Natural killer cell (primary cell): ENCODE measurements around the gene DOK1. TPM values are rescaled to one million over a fixed set of nuclear protein-coding genes. Genes with fewer than 3 reads are reported as not detected.

Source experiments
- ATAC-seq, 3 donors: fragments of 150-1000 bp in 2 of 3; fragments of 200-7000 bp in 1 of 3; cut with Tn5 transposase; 1 replicate in 1 of 3; 2 replicates in 2 of 3; pipeline ENCODE4 v1.10.0; 2021; ENCODE audit warnings: mild to moderate bottlenecking in 2 of 3, moderate library complexity in 2 of 3
- DNase-seq, 2 donors: peaks; one replicate each; pipeline versions ENCODE4 v3.0.0 to v3.0.0-alpha.2; 2013 to 2021; ENCODE audit warnings: mixed read lengths in 1 of 2
- H3K27ac ChIP-seq: one replicate; pipeline ENCODE4 v1.5.1; 2013; ENCODE audit warnings: mild to moderate bottlenecking, low read length
- H3K27me3 ChIP-seq: one replicate; pipeline ENCODE4 v1.6.1; 2013; ENCODE audit warnings: low read length; ENCODE audit not compliant: control insufficient read depth, insufficient read depth
- H3K36me3 ChIP-seq: one replicate; pipeline ENCODE4 v1.6.1; 2013; ENCODE audit warnings: low read length; ENCODE audit not compliant: control insufficient read depth, insufficient read depth
- H3K4me1 ChIP-seq: one replicate; pipeline ENCODE4 v1.6.1; 2013; ENCODE audit warnings: low read length; ENCODE audit not compliant: control insufficient read depth, insufficient read depth
- H3K4me3 ChIP-seq: one replicate; pipeline ENCODE4 v1.5.1; 2013; ENCODE audit warnings: low read length
- H3K9me3 ChIP-seq: one replicate; pipeline ENCODE4 v1.6.1; 2013; ENCODE audit warnings: low read length; ENCODE audit not compliant: control insufficient read depth, insufficient read depth
- H3K27ac Mint-ChIP-seq, 2 donors: one replicate each; pipeline ENCODE4 v1.8.0; 2022; ENCODE audit warnings: mild to moderate bottlenecking in 2 of 2, mixed read lengths in 2 of 2, moderate library complexity in 1 of 2
- H3K27me3 Mint-ChIP-seq, 2 donors: one replicate each; pipeline ENCODE4 v1.8.0; 2022; ENCODE audit warnings: low read depth in 2 of 2, mixed read lengths in 2 of 2
- H3K36me3 Mint-ChIP-seq: one replicate; pipeline ENCODE4 v1.8.0; 2022; ENCODE audit warnings: mixed read lengths
- H3K4me1 Mint-ChIP-seq, 2 donors: one replicate each; pipeline ENCODE4 v1.8.0; 2022; ENCODE audit warnings: mixed read lengths in 2 of 2
- H3K4me3 Mint-ChIP-seq: one replicate; pipeline ENCODE4 v1.8.0; 2022; ENCODE audit warnings: mild to moderate bottlenecking, moderate library complexity, mixed read lengths
- H3K9me3 Mint-ChIP-seq, 2 donors: one replicate each; pipeline ENCODE4 v1.8.0; 2022; ENCODE audit warnings: mixed read lengths in 2 of 2
- CTCF ChIP-seq: fragments of 200-600 bp; IDR thresholded peaks from one replicate; pipeline ENCODE4 v1.8.0; 2022; ENCODE audit warnings: antibody characterized with exemption
- WGBS: methylation state at CpG from one replicate; pipeline ENCODE4 v1.1.7; 2013; ENCODE audit warnings: missing lambda C conversion rate; ENCODE audit not compliant: insufficient coverage; 5-methylcytosine and 5-hydroxymethylcytosine counted together
- intact Hi-C: fragments of 100-400 bp; cut with micrococcal nuclease; formaldehyde crosslinking; loops from one replicate; pipeline ENCODE4 v1.14.2; 2022
- total RNA-seq, 4 donors: library from RNA; stranded (reverse); fragments of 120-200 nt in 1 of 4; gene quantifications; one replicate each; pipeline versions ENCODE4 v1.2.3 to v1.2.4, GENCODE V29; 2013 to 2022

Gene DOK1
- total RNA-seq, 3 donors from 2014 or later (not counting 1 experiment from before 2014, with no cell fraction given): 17.4 to 24.9 (median 23.9) TPM

- H3K27me3 ChIP-seq: peaks cover 6% of the 10 kb centered on the region
- H3K27ac ChIP-seq: no peak overlapping the region
- ATAC-seq: no peak
- Mint-ChIP-seq H3K27ac (no peak overlapping the region), H3K36me3 (no peaks in the 10 kb centered on the region), H3K27me3 (peaks cover 32 to 47% of the 10 kb centered on the region in 2 donors), H3K9me3 (no peaks in the 10 kb centered on the region), H3K4me1 (no peaks in the 10 kb centered on the region), H3K4me3 (no peak overlapping the region)
- TF ChIP-seq CTCF: no peak
- H3K4me1 ChIP-seq: no peaks in the 10 kb centered on the region
- DNase-seq: no peak
- no peak overlapping the region for H3K4me3 ChIP-seq
- 91% methylated on average over 4 of the region's 4 CpGs for WGBS
- intact Hi-C loops: no loop called here
- no peaks in the 10 kb centered on the region for H3K36me3 ChIP-seq
- no peaks in the 10 kb centered on the region for H3K9me3 ChIP-seq
These were observed 39.6 kb downstream of the DOK1 start for GRCh38 chr2:74593826-74594772.

GRCh38 chr2:74596584-74596983 is 42.1 kb downstream of the DOK1 start:
- Mint-ChIP-seq H3K4me1 (no peaks in the 10 kb centered on the region), H3K9me3 (no peaks in the 10 kb centered on the region), H3K27me3 (peaks cover 39 to 46% of the 10 kb centered on the region in 2 donors), H3K36me3 (no peaks in the 10 kb centered on the region), H3K27ac (no peak overlapping the region), H3K4me3 (no peak overlapping the region)
- H3K27me3 ChIP-seq: peaks cover 9% of the 10 kb centered on the region
- ATAC-seq (no peak), DNase-seq (no peak)
- H3K27ac ChIP-seq: no peak overlapping the region
- no peaks in the 10 kb centered on the region for H3K9me3 ChIP-seq
- intact Hi-C loops: no loop called here
- WGBS: no CpG with 5 or more reads among the region's 1 CpG
- H3K4me3 ChIP-seq: no peak overlapping the region
- no peak for TF ChIP-seq CTCF
- H3K36me3 ChIP-seq: no peaks in the 10 kb centered on the region
- H3K4me1 ChIP-seq: no peaks in the 10 kb centered on the region

GRCh38 chr2:74597410-74597809 is 42.9 kb downstream of the DOK1 start:
- Mint-ChIP-seq H3K36me3 (no peaks in the 10 kb centered on the region), H3K4me1 (no peaks in the 10 kb centered on the region), H3K4me3 (no peak overlapping the region), H3K27ac (no peak overlapping the region), H3K9me3 (no peaks in the 10 kb centered on the region), H3K27me3 (peaks cover 42 to 52% of the 10 kb centered on the region in 2 donors)
- intact Hi-C loops: no loop called here
- no peak for TF ChIP-seq CTCF
- Histone ChIP-seq H3K27ac (no peak overlapping the region), H3K4me3 (no peak overlapping the region), H3K27me3 (peaks cover 9% of the 10 kb centered on the region), H3K9me3 (no peaks in the 10 kb centered on the region), H3K4me1 (no peaks in the 10 kb centered on the region), H3K36me3 (no peaks in the 10 kb centered on the region)
- ATAC-seq: no peak
- no peak for DNase-seq
- 91% methylated on average over 1 of the region's 1 CpG for WGBS
